ENCODE measurements around the gene PROKR1.

- peak in 1 of 6 experiments; percentile 6 for TF ChIP-seq CTCF (IDR thresholded peaks at IDR 0.05)
- no peak for TF ChIP-seq POLR2A (IDR thresholded peaks at IDR 0.05)
Measured at GRCh38 chr2:68646303-68646702, 2.9 kb downstream of the PROKR1 start.

All from esophagus squamous epithelium (tissue), 4 donors.